ENCODE measurements around the gene SIGLEC6.
"Not testable (repeated sequence)": the region's sequence is repeated elsewhere in the genome, so short reads cannot be mapped to it uniquely, and the experiment has no call there.

Gene SIGLEC6

GRCh38 chr19:51508059-51508733 lies 23.3 kb downstream of the SIGLEC6 start:
- no peak for DNase-seq

GRCh38 chr19:51507640-51508058 lies 23.8 kb downstream of the SIGLEC6 start:
- no peak for DNase-seq

- DNase-seq: no peak
Observed at GRCh38 chr19:51507192-51507591, 24.3 kb downstream of the SIGLEC6 start.

GRCh38 chr19:51505904-51506303 lies 25.6 kb downstream of the SIGLEC6 start:
- DNase-seq: no peak

- DNase-seq: no peak
Observed at GRCh38 chr19:51503896-51504295, 27.6 kb downstream of the SIGLEC6 start.

GRCh38 chr19:51503286-51503817 lies 28.1 kb downstream of the SIGLEC6 start:
- DNase-seq: no peak

- no peak for DNase-seq
Observed at GRCh38 chr19:51501594-51502263, 29.7 kb downstream of the SIGLEC6 start, which contains the start of gene SIGLEC12. TSS of gene SIGLEC12 (minus strand) at chr19:51501800. CDS start at chr19:51501733, 67 bp downstream.

- DNase-seq: not testable (repeated sequence)
Observed at GRCh38 chr19:51500931-51501330, 30.5 kb downstream of the SIGLEC6 start.

- DNase-seq: no peak
Observed at GRCh38 chr19:51497666-51498065, 33.8 kb downstream of the SIGLEC6 start.

GRCh38 chr19:51493776-51494175 lies 37.7 kb downstream of the SIGLEC6 start:
- DNase-seq: no peak

- DNase-seq: no peak
Observed at GRCh38 chr19:51491586-51491985, 39.9 kb downstream of the SIGLEC6 start.

- no peak for DNase-seq
Observed at GRCh38 chr19:51490676-51491075, 40.8 kb downstream of the SIGLEC6 start.

GRCh38 chr19:51489113-51489512 lies 42.4 kb downstream of the SIGLEC6 start:
- DNase-seq: no peak

- no peak for DNase-seq
Observed at GRCh38 chr19:51488491-51488890, 43.0 kb downstream of the SIGLEC6 start.

GRCh38 chr19:51485960-51486660 lies 45.4 kb downstream of the SIGLEC6 start:
- DNase-seq: no peak

GRCh38 chr19:51480590-51480989 lies 50.9 kb downstream of the SIGLEC6 start:
- peak; percentile 70 for DNase-seq

GRCh38 chr19:51479531-51480331 lies 51.7 kb downstream of the SIGLEC6 start:
- no peak for DNase-seq

- DNase-seq: no peak
Observed at GRCh38 chr19:51478381-51479234, 52.9 kb downstream of the SIGLEC6 start, which contains the start of gene CEACAM18. TSS of gene CEACAM18 (plus strand) at chr19:51478539.

GRCh38 chr19:51477344-51477743 lies 54.1 kb downstream of the SIGLEC6 start:
- no peak for DNase-seq

GRCh38 chr19:51476164-51476563 lies 55.3 kb downstream of the SIGLEC6 start:
- no peak for DNase-seq

- peak; percentile 87 for DNase-seq
Observed at GRCh38 chr19:51473009-51473707, 58.3 kb downstream of the SIGLEC6 start.
